Activated CD8-positive, alpha-beta memory T cell treated with anti-CD3 and anti-CD28 coated beads, Interleukin-2, amount 50 U/mL, for 24 hours (primary cell): ENCODE data around the gene OSBPL10.

ENCODE experiments used
- DNase-seq: peaks from one replicate; pipeline ENCODE4 v3.0.0-alpha.2; 2020; ENCODE audit errors: extremely low read depth

OSBPL10 gene

GRCh38 chr3:31922962-31923361 is 58.1 kb downstream of the OSBPL10 start:
- DNase-seq: no peak

DNA sequence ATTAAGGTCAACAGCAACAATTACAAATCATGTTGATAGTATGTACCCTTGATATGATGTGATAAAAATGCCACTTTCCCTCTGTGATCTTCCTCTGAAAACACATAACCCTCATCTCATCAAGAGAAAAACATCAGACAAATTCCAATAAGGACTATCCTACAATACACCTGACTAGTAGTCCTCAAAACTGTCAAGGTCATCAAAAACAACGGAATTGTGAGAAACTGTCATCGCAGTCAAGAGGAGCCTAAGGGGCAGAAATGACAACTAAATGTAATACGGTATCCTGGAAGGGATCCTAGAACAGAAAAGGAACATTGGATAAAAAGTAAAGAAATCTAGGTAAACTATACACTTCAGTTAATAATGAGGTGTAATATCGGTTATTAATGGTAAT is 59.2 kb downstream of the OSBPL10 start:
- no peak for DNase-seq

- DNase-seq: no peak
Measured at GRCh38 chr3:31920310-31920709, 60.8 kb downstream of the OSBPL10 start.

- no peak for DNase-seq
Measured at GRCh38 chr3:31919528-31919927, 61.5 kb downstream of the OSBPL10 start.

- no peak for DNase-seq
Measured at GRCh38 chr3:31918179-31919150, 62.6 kb downstream of the OSBPL10 start.

DNA sequence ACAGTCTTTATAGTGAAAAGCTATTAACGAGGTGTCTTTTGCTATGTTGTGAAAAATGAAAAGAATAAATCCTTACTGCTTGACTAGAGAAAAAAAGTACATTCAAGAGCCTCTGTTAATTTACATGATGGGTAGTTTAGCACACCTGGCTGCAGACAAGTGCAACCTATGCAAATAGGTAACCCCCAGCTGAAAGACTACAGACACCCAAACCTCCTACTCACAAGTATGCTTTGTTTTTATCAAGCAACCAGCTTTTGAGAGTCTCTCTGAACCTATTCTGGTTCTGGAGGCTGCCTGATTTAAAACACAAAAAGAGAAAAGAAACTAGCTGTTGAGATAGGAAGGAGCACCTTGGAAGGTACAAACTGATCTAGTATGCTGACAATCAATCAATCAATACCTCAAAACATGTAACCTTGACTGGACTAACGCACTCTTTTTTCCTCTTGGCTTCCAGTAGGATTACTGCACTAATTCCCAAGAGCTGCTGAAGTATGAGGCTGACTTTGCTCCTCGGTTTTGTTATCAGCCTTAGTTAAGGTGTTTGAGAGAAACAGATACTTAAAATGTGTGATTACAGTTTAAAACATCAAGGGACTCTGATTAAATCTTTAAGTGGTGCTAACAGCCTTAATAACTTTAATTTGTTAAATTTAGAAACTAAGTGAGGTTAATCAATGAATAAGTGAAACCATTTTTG is 63.6 kb downstream of the OSBPL10 start:
- no peak for DNase-seq

- no peak for DNase-seq
Measured at GRCh38 chr3:31911643-31912042, 69.4 kb downstream of the OSBPL10 start.

GRCh38 chr3:31911124-31911523 is 69.9 kb downstream of the OSBPL10 start:
- DNase-seq: no peak

DNA sequence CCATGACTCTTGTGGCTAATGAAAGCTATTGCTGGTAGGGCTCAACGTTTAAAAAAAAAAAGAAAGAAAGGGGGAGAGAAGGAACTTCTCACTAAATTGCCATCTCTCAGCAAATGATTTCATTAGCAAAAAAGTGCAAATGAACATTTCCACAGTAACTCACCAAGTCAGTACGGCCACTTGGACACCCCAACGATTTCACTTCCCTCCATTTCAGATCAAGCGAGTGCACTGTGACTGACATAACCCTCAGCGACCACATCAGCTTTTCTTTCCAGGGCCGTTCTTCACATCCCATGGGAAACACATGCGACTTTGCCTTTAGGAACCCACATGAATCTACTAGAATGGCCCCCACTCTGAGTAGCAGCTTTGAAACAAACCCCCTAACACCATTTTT is 71.6 kb downstream of the OSBPL10 start:
- no peak for DNase-seq

- no peak for DNase-seq
Measured at GRCh38 chr3:31908391-31909097, 72.5 kb downstream of the OSBPL10 start.

DNA sequence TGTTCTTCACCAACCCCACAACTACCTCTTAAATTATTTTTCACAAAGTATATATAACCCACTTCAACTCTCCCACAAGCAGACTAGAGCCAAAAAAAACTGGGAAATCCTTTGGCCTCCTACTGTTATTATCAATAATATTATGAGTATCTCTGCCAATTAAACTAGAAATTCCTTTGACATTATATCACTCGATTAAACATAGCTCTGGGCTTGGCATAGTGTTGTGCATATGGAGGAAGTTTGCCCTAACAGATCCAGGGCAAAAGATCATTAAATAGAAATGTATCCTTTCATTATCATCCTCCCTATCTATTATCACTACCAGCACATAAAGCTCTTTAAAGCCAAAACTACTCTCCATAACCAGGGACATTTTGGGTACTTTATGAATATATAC is 74.9 kb downstream of the OSBPL10 start:
- DNase-seq: no peak

GRCh38 chr3:31903686-31904431 is 77.2 kb downstream of the OSBPL10 start:
- DNase-seq: no peak

DNA sequence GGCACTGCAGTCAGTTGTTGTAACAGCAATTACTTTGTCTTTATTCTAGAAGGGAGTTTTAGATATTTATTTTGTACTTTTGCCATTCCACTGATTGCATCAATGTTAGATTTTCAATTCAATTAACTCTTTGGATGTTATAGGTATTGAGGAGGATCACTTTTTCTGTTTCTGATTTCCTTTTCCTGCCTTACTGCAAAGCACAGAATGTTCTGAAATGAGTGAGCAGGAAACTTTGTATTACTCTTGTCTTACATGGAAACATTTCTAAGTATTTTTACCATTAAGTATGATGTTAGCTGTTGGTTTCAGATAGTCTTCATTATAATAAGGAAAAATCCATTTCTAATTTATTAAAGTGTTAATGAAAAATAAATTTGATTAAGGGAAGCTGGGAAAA is 80.5 kb downstream of the OSBPL10 start:
- no peak for DNase-seq

DNA sequence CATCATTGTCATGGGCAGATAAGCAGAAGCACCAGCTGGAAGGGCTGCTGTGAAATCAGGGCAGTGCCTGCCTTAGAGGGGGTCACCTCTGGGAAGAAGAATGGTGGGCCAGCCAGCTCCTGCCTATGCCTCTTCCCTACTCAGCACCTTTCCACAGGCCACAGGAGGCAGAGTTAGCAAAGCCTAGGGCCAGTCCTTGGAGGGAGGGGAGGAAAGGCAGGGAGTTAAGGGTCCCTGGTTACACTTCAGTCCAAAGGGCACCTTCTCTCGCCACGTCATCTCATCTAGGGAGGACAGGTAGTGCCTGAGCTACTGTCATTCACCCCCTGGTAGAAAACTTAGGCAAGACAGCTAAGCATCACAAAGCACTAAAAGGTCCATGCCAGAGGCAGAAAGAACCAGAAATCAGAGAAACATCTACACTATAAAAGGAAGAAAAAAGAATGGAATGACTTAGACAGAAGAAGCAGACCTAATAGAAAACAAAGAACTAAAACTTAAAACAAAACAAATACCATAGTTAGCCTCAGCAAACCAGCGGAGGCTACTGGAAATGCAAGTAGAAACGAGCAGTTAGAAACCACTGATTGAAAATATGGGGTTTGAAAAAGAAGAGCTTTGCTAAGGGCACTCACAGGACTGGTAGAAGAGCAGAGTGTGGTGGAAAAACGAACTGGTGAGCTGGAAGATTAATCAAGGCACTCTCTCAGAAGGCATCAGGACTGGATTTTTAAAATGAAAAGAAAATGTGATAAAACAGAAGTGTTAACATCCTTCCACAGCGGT is 84.2 kb downstream of the OSBPL10 start:
- DNase-seq: no peak

DNA sequence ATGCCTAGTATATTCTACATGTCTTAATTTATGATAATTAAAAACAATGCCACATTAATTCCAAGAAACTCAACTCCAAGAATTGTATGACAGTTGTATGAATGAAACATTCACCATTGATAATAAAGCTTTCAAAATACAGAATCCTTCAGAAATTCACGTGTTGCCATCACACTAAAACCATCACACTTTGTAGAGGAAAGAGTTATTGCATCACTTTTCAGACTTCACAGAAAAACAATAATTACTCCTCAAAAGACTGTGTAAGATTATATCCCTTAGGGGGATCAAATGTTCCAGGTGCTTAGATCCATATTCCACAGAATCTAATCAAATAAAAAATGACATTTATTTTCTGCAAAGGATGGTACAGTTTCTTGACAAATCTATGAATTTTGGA is 85.0 kb downstream of the OSBPL10 start:
- DNase-seq: no peak

GRCh38 chr3:31895471-31895870 is 85.6 kb downstream of the OSBPL10 start:
- DNase-seq: no peak

DNA sequence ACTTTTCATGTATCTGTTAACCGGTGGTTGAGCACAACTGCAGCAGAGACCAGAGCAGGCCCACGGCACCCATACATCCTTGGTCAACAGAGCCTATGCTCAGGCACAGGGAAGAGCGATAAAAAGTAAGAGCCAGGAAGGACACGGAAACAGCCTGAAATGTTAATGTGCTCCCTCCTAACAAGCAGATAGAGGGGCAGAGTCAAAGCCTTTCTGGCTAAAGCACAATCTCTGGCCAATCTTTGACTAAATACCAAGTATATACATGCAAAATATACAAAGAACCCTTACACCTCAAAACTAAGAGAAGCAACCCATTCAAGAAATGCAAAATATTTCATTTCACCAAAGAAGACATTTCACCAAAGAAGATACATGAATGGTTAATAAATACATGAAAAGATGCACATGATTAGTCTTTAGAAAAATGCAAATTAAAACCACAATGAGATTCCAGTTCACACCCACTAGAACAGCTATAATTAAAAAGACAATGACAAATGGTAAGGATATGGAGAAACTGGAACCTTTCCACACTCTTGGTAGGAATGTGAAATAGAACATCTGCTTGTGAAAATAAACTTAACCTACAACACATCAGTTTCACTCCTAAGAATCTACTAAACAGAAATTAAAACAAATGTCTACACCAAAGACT is 88.0 kb downstream of the OSBPL10 start:
- no peak for DNase-seq

GRCh38 chr3:31892500-31892899 is 88.6 kb downstream of the OSBPL10 start:
- DNase-seq: no peak

DNA sequence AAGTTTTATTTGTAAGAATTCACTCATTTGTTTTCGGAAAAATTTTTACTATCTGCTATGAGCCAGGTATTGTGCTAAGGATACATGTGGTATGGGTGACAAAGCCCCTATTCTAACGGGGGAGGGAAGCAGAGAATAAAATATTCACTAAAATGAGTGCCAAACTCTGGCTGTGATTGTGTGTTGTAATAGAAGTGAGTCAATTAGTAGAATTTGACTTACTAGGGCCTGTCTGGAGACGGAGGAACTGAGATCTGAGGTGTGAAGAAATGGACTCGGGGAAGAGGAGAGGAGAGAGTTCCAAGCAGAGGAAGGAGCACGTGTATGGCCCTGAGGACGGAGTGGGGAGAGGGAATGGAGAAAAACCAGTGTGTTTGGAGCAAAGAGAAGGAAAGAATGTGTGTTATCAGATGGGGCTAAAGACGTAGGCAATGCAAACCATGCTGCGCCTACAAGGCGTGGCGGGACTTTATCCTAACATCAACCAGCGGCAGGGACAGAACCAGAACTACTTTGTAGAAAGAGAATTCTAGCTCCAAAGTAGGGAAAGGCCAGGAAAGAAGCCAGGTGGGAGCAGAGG is 89.1 kb downstream of the OSBPL10 start:
- no peak for DNase-seq
